DMS53 treated with DMSO at 0.1 percent for 48 hours (cell line): ENCODE measurements around the gene EMILIN2.

Experiments used
- DNase-seq: peaks from one replicate; lab custom pipeline; 2025; ENCODE audit not compliant: unreplicated experiment; lab: John Stamatoyannopoulos, UW

Gene EMILIN2

GRCh38 chr18:2872095-2872494 is 25.3 kb downstream of the EMILIN2 start:
- DNase-seq: no peak

- no peak for DNase-seq
Measured at GRCh38 chr18:2874765-2875164, 28.0 kb downstream of the EMILIN2 start.

DNA sequence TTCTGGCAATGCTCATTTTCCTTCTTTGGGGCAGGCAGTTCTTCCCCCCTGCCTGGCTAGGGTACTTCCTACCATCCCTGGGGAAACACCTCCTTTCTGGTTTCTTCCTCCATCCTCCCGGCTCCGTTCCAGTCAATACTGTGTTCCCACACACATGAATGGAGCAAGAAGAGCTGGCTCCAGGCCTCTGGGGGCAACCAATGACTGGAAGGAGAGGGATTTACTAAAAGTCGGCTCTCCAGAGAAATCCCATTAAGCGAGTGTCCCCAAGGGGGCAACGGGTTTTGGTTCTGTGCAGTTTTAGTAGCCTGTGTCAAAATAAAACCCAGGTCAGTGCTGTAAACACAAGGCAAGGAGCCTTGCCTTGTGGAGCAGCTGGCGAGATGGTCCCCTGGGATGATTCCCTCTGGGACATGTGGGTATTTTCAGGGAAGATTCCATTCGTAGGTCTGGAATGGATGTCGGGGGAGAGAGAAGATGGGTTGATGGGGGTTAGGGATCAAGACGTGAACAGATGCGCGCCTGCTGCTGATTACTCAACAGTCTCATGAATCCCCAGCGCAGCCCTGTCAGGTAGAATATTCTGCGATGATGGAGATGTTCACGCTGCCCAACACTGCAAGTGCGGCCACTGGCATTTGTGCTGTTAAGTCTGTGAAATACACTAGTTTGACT is 32.0 kb downstream of the EMILIN2 start:
- DNase-seq: no peak

GRCh38 chr18:2879889-2880288 is 33.1 kb downstream of the EMILIN2 start:
- no peak for DNase-seq

- no peak for DNase-seq
Measured at GRCh38 chr18:2880473-2880872, 33.7 kb downstream of the EMILIN2 start.

GRCh38 chr18:2881088-2881839 is 34.5 kb downstream of the EMILIN2 start:
- DNase-seq: peak; percentile 45

GRCh38 chr18:2881840-2882195 is 35.0 kb downstream of the EMILIN2 start:
- no peak for DNase-seq

GRCh38 chr18:2882201-2882600 is 35.4 kb downstream of the EMILIN2 start:
- DNase-seq: no peak

- no peak for DNase-seq
Measured at GRCh38 chr18:2883076-2883735, 36.4 kb downstream of the EMILIN2 start.

- no peak for DNase-seq
Measured at GRCh38 chr18:2884706-2885285, 38.0 kb downstream of the EMILIN2 start.

- no peak for DNase-seq
Measured at GRCh38 chr18:2887470-2887869, 40.7 kb downstream of the EMILIN2 start.

DNA sequence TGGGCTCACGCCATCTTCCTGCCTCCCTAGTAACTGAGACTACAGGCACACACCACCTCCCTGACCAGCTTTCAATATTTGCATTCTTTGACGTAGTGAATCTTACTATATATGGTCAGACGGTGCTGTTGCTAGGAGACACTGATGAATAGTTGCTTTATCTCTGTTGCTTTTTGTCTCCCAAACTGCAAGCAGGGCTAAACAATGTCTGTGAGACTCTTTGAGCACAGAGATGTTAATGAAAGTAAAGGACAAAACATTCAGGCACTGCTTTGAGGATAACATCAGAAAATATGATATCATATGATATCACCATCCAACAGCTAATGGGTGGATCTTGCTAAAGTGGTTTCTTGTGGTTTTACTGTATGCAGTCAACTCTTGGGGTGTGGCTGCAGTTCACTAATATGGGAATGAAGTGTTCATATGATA is 43.0 kb downstream of the EMILIN2 start:
- no peak for DNase-seq

DNA sequence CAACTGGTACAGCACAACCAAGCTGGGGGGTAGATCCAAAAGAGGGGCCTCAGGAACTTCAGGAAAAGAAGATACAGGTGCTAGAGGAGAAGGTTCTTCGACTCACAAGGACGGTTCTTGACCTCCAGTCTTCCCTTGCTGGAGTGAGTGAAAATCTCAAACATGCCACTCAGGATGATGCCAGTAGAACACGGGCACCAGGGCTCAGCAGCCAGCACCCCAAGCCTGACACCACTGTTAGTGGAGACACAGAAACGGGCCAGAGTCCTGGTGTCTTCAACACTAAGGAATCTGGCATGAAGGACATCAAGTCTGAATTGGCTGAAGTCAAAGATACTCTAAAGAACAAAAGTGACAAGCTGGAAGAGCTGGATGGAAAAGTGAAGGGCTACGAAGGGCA is 43.8 kb downstream of the EMILIN2 start:
- no peak for DNase-seq

- no peak for DNase-seq
Measured at GRCh38 chr18:2891526-2892431, 45.0 kb downstream of the EMILIN2 start.

DNA sequence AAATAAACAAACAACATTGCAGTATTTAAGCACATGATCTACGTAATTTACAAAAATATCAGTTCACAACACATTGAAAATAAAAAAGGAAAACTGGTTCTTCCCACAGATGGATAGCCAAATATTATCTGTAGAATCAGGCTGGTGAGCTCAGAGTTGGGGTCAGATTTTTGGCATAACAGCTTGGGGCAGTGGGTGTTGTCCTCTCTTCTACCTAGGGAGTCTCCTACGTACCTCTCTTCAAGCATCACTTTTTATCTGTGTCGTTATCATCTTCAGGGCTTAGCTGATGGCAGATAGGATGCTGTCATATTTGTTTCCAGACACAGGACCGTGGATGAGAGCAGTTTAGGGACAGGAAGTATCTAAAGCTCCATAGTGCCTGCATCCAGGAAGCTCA is 46.2 kb downstream of the EMILIN2 start:
- no peak for DNase-seq

GRCh38 chr18:2893676-2894075 is 46.9 kb downstream of the EMILIN2 start:
- no peak for DNase-seq

GRCh38 chr18:2894131-2894840 is 47.5 kb downstream of the EMILIN2 start:
- DNase-seq: no peak

GRCh38 chr18:2894841-2895370 is 48.1 kb downstream of the EMILIN2 start:
- DNase-seq: no peak

DNA sequence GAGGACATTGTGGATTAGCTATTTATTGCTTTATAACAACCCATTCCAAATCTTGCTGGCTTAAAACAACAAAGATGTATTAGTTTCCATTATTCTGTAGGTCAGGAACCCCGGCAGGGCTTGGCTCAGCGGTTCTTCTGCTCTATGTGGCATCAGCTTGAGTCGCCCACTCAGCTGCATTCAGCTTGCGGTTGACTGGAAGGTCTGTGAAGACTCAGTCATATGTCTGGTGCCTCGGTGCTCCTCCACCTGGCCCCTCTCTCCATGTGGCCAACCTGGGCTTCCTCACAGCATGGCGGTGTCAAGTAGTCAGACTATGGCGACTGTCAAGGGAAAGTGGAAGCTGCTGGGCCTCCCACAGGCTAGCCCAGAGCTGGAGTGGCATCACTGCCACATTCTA is 48.6 kb downstream of the EMILIN2 start:
- no peak for DNase-seq

- no peak for DNase-seq
Measured at GRCh38 chr18:2896990-2897389, 50.2 kb downstream of the EMILIN2 start.
